Panc1 (cell line): Measurements from ENCODE around the gene PRKCQ. TPM values are rescaled to one million over a fixed set of nuclear protein-coding genes. Genes with fewer than 3 reads are reported as not detected.

Experiments used
- ATAC-seq: fragments of 200-7000 bp; cut with Tn5 transposase; 2 replicates; pipeline ENCODE4 v1.9.1; 2020; ENCODE audit warnings: mild to moderate bottlenecking, moderate library complexity
- BruUV-seq: library from RNA; stranded (reverse); fragments of 400-500 nt; replicated peaks from 2 replicates; lab custom pipeline; 2021; lab: Mats Ljungman, UMichigan
- CTCF ChIA-PET: fragments of 300-600 bp; sonication (Branson Sonifier 250); formaldehyde crosslinking; loops from one replicate; lab custom pipeline; 2022; ENCODE audit warnings: antibody characterized with exemption; lab: Charles Lee
- POLR2A ChIA-PET: fragments of 300-600 bp; sonication (Branson Sonifier 250); formaldehyde crosslinking; loops from one replicate; lab custom pipeline; 2022; ENCODE audit warnings: antibody characterized with exemption; lab: Charles Lee
- DNase-seq: peaks from one replicate; pipeline ENCODE4 v3.0.0-alpha.2; 2010; ENCODE audit warnings: low read depth, low spot score
- H3K27ac ChIP-seq: 2 replicates; pipeline ENCODE4 v1.5.1; 2011; ENCODE audit warnings: mild to moderate bottlenecking, low read length, inconsistent platforms
- H3K27me3 ChIP-seq: fragments of 200-500 bp; sonication (Bioruptor generic); 2 replicates; pipeline ENCODE4 v1.6.0; 2014; ENCODE audit warnings: low read length, inconsistent platforms; ENCODE audit not compliant: control insufficient read depth, insufficient read depth
- H3K36me3 ChIP-seq: fragments of 200-500 bp; sonication (Bioruptor generic); 2 replicates; pipeline ENCODE4 v1.5.1; 2014; ENCODE audit warnings: inconsistent platforms, mild to moderate bottlenecking, low read length, moderate library complexity; ENCODE audit not compliant: control insufficient read depth, insufficient read depth
- H3K4me1 ChIP-seq: 2 replicates; pipeline ENCODE4 v1.5.1; 2011; ENCODE audit warnings: inconsistent platforms, mild to moderate bottlenecking, low read length, moderate library complexity; ENCODE audit not compliant: control insufficient read depth, insufficient read depth
- H3K4me3 ChIP-seq, 2 experiments: 2 replicates each; pipeline ENCODE4 v1.5.1; 2011 to 2012; ENCODE audit warnings: low read depth in 2 of 2, low read length in 2 of 2, mild to moderate bottlenecking in 2 of 2, inconsistent platforms in 1 of 2, moderate library complexity in 1 of 2
- H3K9me3 ChIP-seq: fragments of 200-500 bp; sonication (Bioruptor generic); 2 replicates; pipeline ENCODE4 v1.5.1; 2014; ENCODE audit warnings: low read depth, mild to moderate bottlenecking, inconsistent platforms, low read length, moderate library complexity; ENCODE audit not compliant: control insufficient read depth, insufficient read depth
- POLR2AphosphoS5 ChIP-seq: IDR thresholded peaks from 2 replicates; pipeline ENCODE4 v1.6.1; 2012; ENCODE audit warnings: mild to moderate bottlenecking, low read depth, low read length, moderate library complexity
- SIN3A ChIP-seq: IDR thresholded peaks from 2 replicates; pipeline ENCODE4 v1.6.1; 2012; ENCODE audit warnings: low read depth, mild to moderate bottlenecking, low read length, moderate library complexity, borderline replicate concordance; ENCODE audit not compliant: insufficient read depth
- TCF7L2 ChIP-seq: IDR thresholded peaks from 2 replicates; pipeline ENCODE4 v1.6.1; 2011; ENCODE audit warnings: mild to moderate bottlenecking, low read depth, low read length, inconsistent platforms
- in situ Hi-C: cut with HindIII; loops from 2 replicates; pipeline ENCODE4 v1.10.0; 2016; ENCODE audit warnings: low sequenced_read_pairs, low pct_unique_long_range_greater_than_20kb
- intact Hi-C: fragments of 100-400 bp; cut with micrococcal nuclease; formaldehyde crosslinking; loops from one replicate; pipeline ENCODE4 v1.10.0; 2022; ENCODE audit not compliant: unreplicated experiment
- total RNA-seq: library from RNA; stranded (reverse); gene quantifications from one replicate; pipeline ENCODE4 v1.2.1, GENCODE V29; 2021; ENCODE audit not compliant: unreplicated experiment
- TF ChIP-seq, protein P1 (sequence below), 2 experiments: IDR thresholded peaks; 2 replicates each; pipeline ENCODE4 v1.6.1; 2011 to 2012; ENCODE audit warnings: low read depth in 2 of 2, control low read depth in 1 of 2, low read length in 1 of 2, mild to moderate bottlenecking in 1 of 2, moderate library complexity in 1 of 2; ENCODE audit not compliant: insufficient read depth in 1 of 2
- TF ChIP-seq, protein P2 (sequence below): fragments of 450-650 bp; IDR thresholded peaks from 2 replicates; pipeline ENCODE4 v1.5.1; 2017; ENCODE audit warnings: mild to moderate bottlenecking

PRKCQ gene
- total RNA-seq, 1 experiment from 2014 or later: 0.23 TPM

DNA sequence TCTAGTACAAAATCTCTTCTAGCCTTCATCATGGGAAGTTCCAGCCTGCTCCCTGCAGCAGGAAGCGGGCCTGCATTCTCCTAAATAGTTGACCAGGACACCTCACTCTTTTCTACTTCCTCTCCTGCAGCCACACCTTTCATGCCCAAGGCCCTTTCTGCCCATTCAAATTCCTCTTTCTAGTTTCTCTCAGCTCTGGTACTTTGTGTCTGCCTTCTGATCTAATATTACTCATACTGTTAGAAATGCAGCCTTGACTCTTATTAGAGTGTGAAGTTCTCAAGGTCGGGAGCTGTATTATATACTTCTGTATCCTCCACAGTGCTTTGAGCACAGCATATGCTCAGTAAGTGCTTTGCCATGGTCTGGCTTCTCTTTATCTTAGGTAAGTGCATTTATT lies 103.1 kb downstream of the PRKCQ start:
- ChIA-PET POLR2A (no interaction called here), CTCF (no interaction called here)
- no peaks in the 10 kb centered on the region for H3K4me1 ChIP-seq
- in situ Hi-C loops: no loop called here
- BruUV-seq: no TSS peak
- no peak overlapping the region for H3K4me3 ChIP-seq
- H3K9me3 ChIP-seq: no peaks in the 10 kb centered on the region
- H3K27ac ChIP-seq: no peak overlapping the region
- ATAC-seq (no peak), DNase-seq (no peak)
- intact Hi-C loops: no loop called here
- H3K27me3 ChIP-seq: no peaks in the 10 kb centered on the region; the same call in 1 of the 2 replicates
- H3K36me3 ChIP-seq: no peaks in the 10 kb centered on the region
- TF ChIP-seq POLR2AphosphoS5 (no peak), TCF7L2 (no peak), SIN3A (no peak)
- TF ChIP-seq, protein P1, sequence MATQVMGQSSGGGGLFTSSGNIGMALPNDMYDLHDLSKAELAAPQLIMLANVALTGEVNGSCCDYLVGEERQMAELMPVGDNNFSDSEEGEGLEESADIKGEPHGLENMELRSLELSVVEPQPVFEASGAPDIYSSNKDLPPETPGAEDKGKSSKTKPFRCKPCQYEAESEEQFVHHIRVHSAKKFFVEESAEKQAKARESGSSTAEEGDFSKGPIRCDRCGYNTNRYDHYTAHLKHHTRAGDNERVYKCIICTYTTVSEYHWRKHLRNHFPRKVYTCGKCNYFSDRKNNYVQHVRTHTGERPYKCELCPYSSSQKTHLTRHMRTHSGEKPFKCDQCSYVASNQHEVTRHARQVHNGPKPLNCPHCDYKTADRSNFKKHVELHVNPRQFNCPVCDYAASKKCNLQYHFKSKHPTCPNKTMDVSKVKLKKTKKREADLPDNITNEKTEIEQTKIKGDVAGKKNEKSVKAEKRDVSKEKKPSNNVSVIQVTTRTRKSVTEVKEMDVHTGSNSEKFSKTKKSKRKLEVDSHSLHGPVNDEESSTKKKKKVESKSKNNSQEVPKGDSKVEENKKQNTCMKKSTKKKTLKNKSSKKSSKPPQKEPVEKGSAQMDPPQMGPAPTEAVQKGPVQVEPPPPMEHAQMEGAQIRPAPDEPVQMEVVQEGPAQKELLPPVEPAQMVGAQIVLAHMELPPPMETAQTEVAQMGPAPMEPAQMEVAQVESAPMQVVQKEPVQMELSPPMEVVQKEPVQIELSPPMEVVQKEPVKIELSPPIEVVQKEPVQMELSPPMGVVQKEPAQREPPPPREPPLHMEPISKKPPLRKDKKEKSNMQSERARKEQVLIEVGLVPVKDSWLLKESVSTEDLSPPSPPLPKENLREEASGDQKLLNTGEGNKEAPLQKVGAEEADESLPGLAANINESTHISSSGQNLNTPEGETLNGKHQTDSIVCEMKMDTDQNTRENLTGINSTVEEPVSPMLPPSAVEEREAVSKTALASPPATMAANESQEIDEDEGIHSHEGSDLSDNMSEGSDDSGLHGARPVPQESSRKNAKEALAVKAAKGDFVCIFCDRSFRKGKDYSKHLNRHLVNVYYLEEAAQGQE (IDR thresholded peaks at IDR 0.05; ENCODE audit: insufficient read depth in 1 of 2, low read depth in 2 of 2, low read length in 1 of 2): no peak
- TF ChIP-seq, protein P2, sequence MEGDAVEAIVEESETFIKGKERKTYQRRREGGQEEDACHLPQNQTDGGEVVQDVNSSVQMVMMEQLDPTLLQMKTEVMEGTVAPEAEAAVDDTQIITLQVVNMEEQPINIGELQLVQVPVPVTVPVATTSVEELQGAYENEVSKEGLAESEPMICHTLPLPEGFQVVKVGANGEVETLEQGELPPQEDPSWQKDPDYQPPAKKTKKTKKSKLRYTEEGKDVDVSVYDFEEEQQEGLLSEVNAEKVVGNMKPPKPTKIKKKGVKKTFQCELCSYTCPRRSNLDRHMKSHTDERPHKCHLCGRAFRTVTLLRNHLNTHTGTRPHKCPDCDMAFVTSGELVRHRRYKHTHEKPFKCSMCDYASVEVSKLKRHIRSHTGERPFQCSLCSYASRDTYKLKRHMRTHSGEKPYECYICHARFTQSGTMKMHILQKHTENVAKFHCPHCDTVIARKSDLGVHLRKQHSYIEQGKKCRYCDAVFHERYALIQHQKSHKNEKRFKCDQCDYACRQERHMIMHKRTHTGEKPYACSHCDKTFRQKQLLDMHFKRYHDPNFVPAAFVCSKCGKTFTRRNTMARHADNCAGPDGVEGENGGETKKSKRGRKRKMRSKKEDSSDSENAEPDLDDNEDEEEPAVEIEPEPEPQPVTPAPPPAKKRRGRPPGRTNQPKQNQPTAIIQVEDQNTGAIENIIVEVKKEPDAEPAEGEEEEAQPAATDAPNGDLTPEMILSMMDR: no peak

DNA sequence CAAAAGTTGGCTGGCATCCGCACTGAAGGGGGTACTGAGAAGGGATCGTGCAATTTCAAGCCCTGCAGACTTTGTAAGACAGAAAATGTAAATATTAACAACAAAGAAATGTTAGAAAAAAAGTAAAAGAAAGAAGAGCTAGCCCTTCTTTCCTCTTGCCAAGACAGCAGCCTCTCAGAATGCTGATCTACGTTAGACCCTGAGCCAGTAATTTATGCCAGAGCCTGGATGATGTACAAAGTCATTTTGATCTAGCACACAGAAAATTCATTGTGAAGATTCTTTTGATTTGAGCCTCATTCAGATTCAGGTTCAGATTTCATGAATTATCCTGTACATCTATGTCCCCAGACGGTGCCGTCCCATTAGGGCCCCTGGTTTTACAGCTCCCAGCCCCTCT lies 105.2 kb downstream of the PRKCQ start:
- CTCF ChIA-PET: no interaction called here
- in situ Hi-C loops (no loop called here), intact Hi-C loops (no loop called here)
- Histone ChIP-seq H3K9me3 (no peaks in the 10 kb centered on the region), H3K4me1 (no peaks in the 10 kb centered on the region), H3K36me3 (no peaks in the 10 kb centered on the region), H3K4me3 (no peak overlapping the region), H3K27ac (no peak overlapping the region), H3K27me3 (no peaks in the 10 kb centered on the region; the same call in 1 of the 2 replicates)
- TF ChIP-seq SIN3A (no peak), TCF7L2 (no peak), POLR2AphosphoS5 (no peak)
- TF ChIP-seq, protein P1 (IDR thresholded peaks at IDR 0.05; ENCODE audit: insufficient read depth in 1 of 2, low read depth in 2 of 2, low read length in 1 of 2): no peak
- TF ChIP-seq, protein P2: no peak
- DNase-seq: no peak
- ATAC-seq: no peak
- no TSS peak for BruUV-seq
- POLR2A ChIA-PET: no interaction called here
